ENCODE results near the gene IL17B.
A peak's percentile ranks its signal among the peaks of the same experiment; 100 is the strongest.

Gene IL17B

GRCh38 chr5:149375434-149375833, 3.7 kb downstream of the IL17B start:
- no peak for FAIRE-seq

DNA sequence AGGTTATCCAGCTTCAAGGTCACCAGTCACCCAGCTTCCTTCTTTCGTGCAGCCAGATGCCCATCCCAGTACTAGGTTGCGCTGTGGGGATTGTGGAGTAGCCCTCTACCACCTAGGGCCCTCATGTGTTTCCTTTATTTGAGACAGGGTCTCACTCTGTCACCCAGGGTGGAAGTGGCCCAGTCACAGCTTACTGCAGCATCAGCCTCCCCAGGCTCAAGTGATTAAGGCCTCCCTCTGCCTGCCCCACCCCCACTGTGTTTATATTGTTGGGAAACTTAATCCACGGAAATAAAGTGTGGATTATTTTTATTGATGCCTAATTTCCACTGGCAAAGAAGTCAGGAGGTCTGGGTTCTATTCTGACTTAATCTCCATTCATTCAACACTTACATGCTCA, 4.3 kb downstream of the IL17B start:
- FAIRE-seq: no peak

GRCh38 chr5:149374303-149374702, 4.8 kb downstream of the IL17B start:
- no peak for FAIRE-seq

GRCh38 chr5:149372932-149373331, 6.2 kb downstream of the IL17B start:
- no peak for FAIRE-seq

GRCh38 chr5:149372076-149372795, 6.9 kb downstream of the IL17B start:
- no peak for FAIRE-seq

DNA sequence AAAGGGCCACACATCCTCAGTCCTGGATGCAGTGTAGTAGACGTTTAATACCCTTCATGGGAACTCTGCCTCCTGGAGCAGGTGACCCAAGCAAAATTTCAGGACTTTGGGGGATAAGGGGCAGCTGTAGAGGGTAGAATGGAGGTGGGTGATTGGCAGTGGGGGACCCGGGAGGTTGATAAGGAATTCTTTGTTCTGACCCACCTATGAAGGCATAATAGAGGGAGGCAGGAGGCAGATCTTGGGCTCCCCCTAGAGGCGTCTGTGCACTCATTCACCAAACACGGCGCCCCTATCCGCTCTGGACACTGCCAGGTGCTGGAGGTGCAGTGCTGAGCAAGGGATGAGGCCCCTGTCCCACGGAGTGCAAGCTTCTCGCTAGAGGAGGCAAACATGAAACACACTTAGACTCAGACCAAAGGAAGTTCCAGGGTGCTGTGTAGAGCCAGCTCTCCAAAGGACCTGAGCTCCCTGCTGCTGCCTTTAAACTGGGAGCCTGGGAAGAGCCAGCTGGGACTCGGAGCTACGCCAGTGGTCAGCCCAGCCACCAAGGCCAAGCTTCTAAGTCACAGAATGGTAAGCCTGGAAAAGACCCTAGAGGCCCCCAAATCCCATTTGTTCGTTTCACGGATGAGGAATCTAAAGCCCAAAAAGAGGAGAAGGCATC, 7.7 kb downstream of the IL17B start:
- FAIRE-seq: no peak

GRCh38 chr5:149370878-149371277, 8.2 kb downstream of the IL17B start:
- no peak for FAIRE-seq

DNA sequence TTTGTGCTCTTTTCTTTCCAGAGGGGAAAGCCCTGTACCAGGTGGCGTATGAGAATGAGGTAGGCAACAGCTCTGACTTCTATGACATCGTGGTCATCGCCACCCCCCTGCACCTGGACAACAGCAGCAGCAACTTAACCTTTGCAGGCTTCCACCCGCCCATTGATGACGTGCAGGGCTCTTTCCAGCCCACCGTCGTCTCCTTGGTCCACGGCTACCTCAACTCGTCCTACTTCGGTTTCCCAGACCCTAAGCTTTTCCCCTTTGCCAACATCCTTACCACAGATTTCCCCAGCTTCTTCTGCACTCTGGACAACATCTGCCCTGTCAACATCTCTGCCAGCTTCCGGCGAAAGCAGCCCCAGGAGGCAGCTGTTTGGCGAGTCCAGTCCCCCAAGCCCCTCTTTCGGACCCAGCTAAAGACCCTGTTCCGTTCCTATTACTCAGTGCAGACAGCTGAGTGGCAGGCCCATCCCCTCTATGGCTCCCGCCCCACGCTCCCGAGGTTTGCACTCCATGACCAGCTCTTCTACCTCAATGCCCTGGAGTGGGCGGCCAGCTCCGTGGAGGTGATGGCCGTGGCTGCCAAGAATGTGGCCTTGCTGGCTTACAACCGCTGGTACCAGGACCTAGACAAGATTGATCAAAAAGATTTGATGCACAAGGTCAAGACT, 11.0 kb downstream of the IL17B start:
- no peak for FAIRE-seq

GRCh38 chr5:149367249-149367971, 11.7 kb downstream of the IL17B start:
- no peak for FAIRE-seq

- FAIRE-seq: no peak
Observed at GRCh38 chr5:149366169-149366729, 12.8 kb downstream of the IL17B start.

DNA sequence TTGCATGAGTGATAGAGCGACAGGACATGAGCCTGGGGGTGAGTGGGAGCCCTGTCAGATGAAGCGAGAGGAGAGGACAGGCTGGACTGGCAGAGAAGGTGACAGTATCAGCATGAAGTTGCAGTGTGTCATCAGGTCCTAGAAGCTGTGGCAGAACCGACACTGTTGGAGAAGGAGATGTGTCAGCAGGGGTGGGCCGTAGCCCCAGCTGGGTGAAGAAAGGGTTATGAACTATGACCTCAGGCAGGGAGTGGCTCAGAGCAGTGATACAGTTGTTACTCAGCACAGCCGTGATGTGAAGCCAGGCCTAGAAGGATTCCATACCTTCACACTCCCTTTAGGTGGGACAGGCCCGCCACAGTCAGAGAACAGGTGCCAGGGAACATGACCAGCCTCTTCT, 13.7 kb downstream of the IL17B start:
- FAIRE-seq: no peak

- FAIRE-seq: no peak
Observed at GRCh38 chr5:149364719-149365118, 14.4 kb downstream of the IL17B start.

- no peak for FAIRE-seq
Observed at GRCh38 chr5:149363936-149364335, 15.2 kb downstream of the IL17B start.

- no peak for FAIRE-seq
Observed at GRCh38 chr5:149363358-149363757, 15.7 kb downstream of the IL17B start.

- FAIRE-seq: no peak
Observed at GRCh38 chr5:149362541-149362940, 16.6 kb downstream of the IL17B start.

- FAIRE-seq: no peak
Observed at GRCh38 chr5:149360272-149360671, 18.8 kb downstream of the IL17B start.

DNA sequence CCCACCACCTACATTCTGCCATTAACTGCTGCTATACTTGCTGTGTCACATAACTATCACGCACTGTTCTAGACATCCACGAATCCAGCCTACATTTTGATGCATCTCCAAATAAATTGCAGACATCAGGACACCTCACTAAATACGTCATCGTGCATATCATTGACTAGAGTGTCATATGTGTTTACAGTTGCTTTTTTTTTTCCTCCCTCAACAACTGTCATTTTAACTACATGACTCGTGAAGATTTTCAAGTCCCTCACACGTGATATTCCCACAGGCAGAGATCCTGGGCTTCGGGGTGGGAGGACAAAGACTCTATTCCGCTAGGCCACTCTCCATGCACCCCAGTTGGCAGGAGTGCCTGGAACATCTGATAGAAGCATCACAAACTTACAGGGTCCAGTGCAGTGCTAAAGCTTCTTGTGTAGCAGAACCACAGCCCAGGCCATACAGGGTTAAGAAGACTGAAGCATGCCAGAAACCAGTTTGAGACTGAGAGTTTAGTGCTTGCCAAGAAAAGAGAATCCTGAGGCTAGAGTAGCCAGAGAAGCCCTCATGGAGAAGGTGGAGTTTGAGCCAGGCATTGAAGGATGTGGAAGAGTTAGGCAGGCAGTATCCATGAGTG, 20.1 kb downstream of the IL17B start:
- no peak for FAIRE-seq

DNA sequence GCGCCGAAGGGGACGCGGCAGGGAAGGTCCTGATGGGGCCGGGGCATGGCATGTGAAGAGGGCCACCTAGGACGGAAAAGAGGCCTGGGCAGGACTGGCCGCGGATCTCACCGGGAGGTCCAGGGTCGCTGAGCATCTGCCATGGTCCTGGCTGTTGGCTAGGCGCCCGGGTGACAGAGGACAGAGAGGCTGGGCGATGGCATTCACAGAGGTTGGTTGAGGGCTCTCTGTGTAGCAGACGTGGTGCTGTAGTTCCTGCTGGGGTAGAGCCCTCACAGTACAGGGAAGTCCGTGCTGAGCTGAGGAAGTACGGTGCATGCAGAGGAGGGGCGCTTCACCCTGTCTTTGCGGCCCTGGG, 20.8 kb downstream of the IL17B start:
- FAIRE-seq: no peak

DNA sequence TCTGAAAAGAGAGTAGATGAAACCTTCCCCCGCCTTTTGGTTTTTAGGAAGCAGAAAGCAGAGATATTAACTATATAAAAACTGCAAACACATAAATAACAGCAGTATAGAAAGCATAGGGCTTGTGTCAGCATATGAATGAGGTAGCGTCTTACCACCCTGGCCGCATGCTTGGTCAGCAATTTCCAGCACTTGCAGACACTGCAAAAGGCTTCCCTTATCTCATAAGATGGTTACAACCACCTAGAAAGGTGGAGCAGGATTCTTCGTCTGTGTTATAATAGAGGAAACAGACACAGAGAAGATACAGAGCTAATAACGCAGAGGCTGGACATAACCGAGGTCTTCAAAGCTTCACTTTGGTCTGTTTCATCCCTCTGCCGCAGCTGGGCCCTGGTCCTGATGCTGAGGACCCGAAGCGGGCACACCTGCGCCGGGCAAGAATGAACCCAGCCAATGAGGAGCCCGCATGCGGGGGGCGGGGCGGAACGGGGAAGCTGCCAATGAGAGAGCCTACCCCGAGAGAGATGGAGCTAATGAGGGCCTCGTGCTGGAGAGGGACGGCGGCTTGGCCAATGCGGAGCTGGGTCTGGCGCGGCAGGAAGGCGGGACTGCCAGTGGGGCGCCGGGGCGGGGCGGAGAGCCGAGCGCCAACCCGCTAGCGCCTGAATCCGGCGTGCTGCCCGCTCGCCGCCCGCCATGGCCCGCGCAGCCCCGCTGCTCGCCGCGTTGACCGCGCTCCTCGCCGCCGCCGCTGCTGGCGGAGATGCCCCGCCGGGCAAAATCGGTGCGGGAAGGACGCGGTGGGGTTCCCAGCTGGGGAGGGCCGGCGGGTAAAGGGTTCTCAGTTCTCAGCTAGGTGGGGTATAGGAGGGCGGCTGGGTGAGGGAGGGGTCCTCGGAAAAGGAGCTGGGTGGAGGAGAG, 21.5 kb downstream of the IL17B start, which contains the start of gene PCYOX1L:
Gene PCYOX1L, plus strand, starts transcription at position 677 of the 924 bp plus-strand sequence. Its CDS starts 23 bp downstream, at position 700.
- peak; percentile 81 for FAIRE-seq

- no peak for FAIRE-seq
Observed at GRCh38 chr5:149356391-149356790, 22.7 kb downstream of the IL17B start.

GRCh38 chr5:149355688-149356087, 23.4 kb downstream of the IL17B start:
- FAIRE-seq: no peak
